Measurements from ENCODE around the gene TCEA2. TPM values are rescaled to one million over a fixed set of nuclear protein-coding genes. Genes with fewer than 3 reads are reported as not detected.

TCEA2 gene
- total RNA-seq, 1 experiment from 2014 or later, result 38.5 TPM

DNA sequence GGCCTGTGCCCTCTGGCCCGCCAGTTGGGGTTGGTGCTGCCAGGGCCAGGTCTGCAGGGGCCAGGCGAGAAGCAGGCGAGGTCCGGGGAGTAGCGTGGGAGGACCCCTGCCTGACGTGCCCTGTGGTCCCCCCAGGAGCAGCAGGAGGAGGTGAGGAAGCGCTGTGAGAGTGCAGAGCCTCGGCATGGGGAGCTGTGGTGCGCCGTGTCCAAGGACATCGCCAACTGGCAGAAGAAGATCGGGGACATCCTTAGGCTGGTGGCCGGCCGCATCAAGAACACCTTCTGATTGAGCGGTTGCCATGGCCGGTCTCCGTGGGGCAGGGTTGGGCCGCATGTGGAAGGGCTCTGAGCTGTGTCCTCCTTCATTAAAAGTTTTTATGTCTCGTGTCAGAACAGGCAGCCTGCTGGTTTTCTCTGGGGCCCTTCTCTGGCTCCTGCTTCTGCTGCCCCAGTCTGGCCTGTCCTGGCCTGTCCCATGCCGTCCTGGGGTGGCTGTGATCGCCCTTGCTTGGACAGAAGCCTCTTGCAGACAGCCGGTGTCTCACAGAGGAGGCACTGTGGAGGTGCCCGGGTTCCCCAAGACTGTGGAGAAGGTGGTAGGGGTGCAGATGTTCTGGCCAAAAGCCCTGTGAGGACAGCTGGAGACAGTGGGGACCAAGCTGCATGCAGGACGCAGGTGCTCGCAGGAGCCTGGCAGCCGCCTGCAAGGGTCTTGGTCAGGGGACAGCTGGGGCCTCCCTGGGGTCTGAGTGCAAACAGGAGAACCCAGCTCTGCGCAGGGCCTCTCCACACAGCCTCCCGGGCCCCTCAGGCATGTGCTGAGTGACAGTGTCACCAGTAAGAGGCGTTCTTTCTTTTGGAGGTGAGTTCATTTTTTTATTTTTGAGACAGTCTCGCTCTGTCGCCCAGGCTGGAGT, 30.0 kb upstream of the TCEA2 start:
- peaks cover 26% of the 10 kb centered on the region for H3K4me1 ChIP-seq (ENCODE audit: control insufficient read depth, insufficient read depth, low read length)
- ChIA-PET POLR2A (no interaction called here), CTCF (interaction anchor here (0.6 kb wide), 1 partner anchor 167 kb away, joined by 6 read pairs; no protein-coding TSS in a partner anchor)
- intact Hi-C loops (cut with micrococcal nuclease; ENCODE audit: unreplicated experiment) (no loop called here), in situ Hi-C loops (cut with HindIII; ENCODE audit: low pct_unique_long_range_greater_than_20kb, low sequenced_read_pairs) (no loop called here)
- TF ChIP-seq, protein P1, sequence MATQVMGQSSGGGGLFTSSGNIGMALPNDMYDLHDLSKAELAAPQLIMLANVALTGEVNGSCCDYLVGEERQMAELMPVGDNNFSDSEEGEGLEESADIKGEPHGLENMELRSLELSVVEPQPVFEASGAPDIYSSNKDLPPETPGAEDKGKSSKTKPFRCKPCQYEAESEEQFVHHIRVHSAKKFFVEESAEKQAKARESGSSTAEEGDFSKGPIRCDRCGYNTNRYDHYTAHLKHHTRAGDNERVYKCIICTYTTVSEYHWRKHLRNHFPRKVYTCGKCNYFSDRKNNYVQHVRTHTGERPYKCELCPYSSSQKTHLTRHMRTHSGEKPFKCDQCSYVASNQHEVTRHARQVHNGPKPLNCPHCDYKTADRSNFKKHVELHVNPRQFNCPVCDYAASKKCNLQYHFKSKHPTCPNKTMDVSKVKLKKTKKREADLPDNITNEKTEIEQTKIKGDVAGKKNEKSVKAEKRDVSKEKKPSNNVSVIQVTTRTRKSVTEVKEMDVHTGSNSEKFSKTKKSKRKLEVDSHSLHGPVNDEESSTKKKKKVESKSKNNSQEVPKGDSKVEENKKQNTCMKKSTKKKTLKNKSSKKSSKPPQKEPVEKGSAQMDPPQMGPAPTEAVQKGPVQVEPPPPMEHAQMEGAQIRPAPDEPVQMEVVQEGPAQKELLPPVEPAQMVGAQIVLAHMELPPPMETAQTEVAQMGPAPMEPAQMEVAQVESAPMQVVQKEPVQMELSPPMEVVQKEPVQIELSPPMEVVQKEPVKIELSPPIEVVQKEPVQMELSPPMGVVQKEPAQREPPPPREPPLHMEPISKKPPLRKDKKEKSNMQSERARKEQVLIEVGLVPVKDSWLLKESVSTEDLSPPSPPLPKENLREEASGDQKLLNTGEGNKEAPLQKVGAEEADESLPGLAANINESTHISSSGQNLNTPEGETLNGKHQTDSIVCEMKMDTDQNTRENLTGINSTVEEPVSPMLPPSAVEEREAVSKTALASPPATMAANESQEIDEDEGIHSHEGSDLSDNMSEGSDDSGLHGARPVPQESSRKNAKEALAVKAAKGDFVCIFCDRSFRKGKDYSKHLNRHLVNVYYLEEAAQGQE (IDR thresholded peaks at IDR 0.05; ENCODE audit: insufficient read depth in 1 of 2, low read depth in 2 of 2, low read length in 1 of 2), result no peak
- TF ChIP-seq SIN3A (IDR thresholded peaks at IDR 0.05; ENCODE audit: borderline replicate concordance, insufficient read depth, low read depth, low read length) (no peak), TCF7L2 (IDR thresholded peaks at IDR 0.05; ENCODE audit: low read depth, low read length) (no peak)
- BruUV-seq (replicated peaks), result no TSS peak
- H3K36me3 ChIP-seq (ENCODE audit: control insufficient read depth, insufficient read depth, low read length), result 0 out of 2 replicates have a peak, but pooled peaks cover 2% of the 10 kb centered on the region
- H3K4me3 ChIP-seq (ENCODE audit: low read depth in 2 of 2, low read length in 2 of 2), result no peak overlapping the region
- no peaks in the 10 kb centered on the region for H3K27me3 ChIP-seq (ENCODE audit: control insufficient read depth, insufficient read depth, low read length)
- DNase-seq (ENCODE audit: low read depth, low spot score) (no peak), ATAC-seq (no peak)
- H3K27ac ChIP-seq (ENCODE audit: low read length), result no peak overlapping the region
- H3K9me3 ChIP-seq (ENCODE audit: control insufficient read depth, insufficient read depth, low read depth, low read length), result no peaks in the 10 kb centered on the region

DNA sequence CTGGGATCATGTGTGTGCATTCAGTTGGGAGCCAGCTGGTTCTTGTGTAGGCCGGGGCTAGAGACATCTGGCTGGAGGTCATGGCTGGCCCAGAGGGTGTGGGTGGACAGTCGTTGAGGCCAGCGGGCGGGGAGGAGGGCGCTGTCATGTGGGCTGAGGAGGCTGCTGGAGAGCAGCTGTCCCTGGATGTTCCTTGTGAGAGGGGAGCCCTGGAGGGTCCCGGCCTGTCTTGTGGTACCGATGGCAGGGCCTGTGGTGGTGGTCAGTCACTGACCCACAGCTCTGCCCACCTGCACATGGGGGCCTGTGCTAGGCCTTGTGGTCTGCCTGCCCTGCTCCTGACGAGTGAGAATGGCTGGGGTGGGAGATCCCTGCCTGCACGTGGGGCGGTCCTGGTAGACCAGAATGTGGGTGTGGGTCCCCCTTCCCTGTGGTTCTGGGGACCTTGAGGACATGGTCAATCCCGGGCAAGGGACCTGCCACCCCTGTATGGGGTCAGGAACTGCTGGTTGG, 29.0 kb upstream of the TCEA2 start:
- ATAC-seq (no peak), DNase-seq (ENCODE audit: low read depth, low spot score) (no peak)
- Histone ChIP-seq H3K27me3 (ENCODE audit: control insufficient read depth, insufficient read depth, low read length) (no peaks in the 10 kb centered on the region), H3K4me1 (ENCODE audit: control insufficient read depth, insufficient read depth, low read length) (peaks cover 26% of the 10 kb centered on the region), H3K27ac (ENCODE audit: low read length) (no peak overlapping the region), H3K36me3 (ENCODE audit: control insufficient read depth, insufficient read depth, low read length) (0 out of 2 replicates have a peak, but pooled peaks cover 2% of the 10 kb centered on the region), H3K9me3 (ENCODE audit: control insufficient read depth, insufficient read depth, low read depth, low read length) (no peaks in the 10 kb centered on the region), H3K4me3 (ENCODE audit: low read depth in 2 of 2, low read length in 2 of 2) (no peak overlapping the region)
- intact Hi-C loops (cut with micrococcal nuclease; ENCODE audit: unreplicated experiment) (no loop called here), in situ Hi-C loops (cut with HindIII; ENCODE audit: low pct_unique_long_range_greater_than_20kb, low sequenced_read_pairs) (no loop called here)
- BruUV-seq (replicated peaks), result no TSS peak
- TF ChIP-seq SIN3A (IDR thresholded peaks at IDR 0.05; ENCODE audit: borderline replicate concordance, insufficient read depth, low read depth, low read length), result no peak
- TF ChIP-seq, protein P2, sequence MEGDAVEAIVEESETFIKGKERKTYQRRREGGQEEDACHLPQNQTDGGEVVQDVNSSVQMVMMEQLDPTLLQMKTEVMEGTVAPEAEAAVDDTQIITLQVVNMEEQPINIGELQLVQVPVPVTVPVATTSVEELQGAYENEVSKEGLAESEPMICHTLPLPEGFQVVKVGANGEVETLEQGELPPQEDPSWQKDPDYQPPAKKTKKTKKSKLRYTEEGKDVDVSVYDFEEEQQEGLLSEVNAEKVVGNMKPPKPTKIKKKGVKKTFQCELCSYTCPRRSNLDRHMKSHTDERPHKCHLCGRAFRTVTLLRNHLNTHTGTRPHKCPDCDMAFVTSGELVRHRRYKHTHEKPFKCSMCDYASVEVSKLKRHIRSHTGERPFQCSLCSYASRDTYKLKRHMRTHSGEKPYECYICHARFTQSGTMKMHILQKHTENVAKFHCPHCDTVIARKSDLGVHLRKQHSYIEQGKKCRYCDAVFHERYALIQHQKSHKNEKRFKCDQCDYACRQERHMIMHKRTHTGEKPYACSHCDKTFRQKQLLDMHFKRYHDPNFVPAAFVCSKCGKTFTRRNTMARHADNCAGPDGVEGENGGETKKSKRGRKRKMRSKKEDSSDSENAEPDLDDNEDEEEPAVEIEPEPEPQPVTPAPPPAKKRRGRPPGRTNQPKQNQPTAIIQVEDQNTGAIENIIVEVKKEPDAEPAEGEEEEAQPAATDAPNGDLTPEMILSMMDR (IDR thresholded peaks at IDR 0.05), result no peak
- ChIA-PET POLR2A (interaction anchor here (0.5 kb wide), 1 partner anchor 49 kb away, joined by 3 read pairs; no protein-coding TSS in a partner anchor), CTCF (interaction anchor here (0.7 kb wide), 1 partner anchor 20 kb away, joined by 3 read pairs; no protein-coding TSS in a partner anchor)

Measured in Panc1 (cell line).